Fibroblast of lung (primary cell): Measurements from ENCODE around the gene CRACR2A. TPM values are rescaled to one million over a fixed set of nuclear protein-coding genes. Genes with fewer than 3 reads are reported as not detected.

Source experiments
- DNase-seq, 2 donors: peaks; one replicate each; pipeline versions ENCODE4 v3.0.0 to v3.0.0-alpha.2; 2010; ENCODE audit warnings: low read depth in 2 of 2
- H2AFZ ChIP-seq: 2 replicates; pipeline ENCODE4 v1.5.1; 2012; ENCODE audit warnings: low read length, control low read depth, inconsistent platforms
- H3K27ac ChIP-seq: 2 replicates; pipeline ENCODE4 v1.5.1; 2011; ENCODE audit warnings: low read length, control low read depth; ENCODE audit not compliant: insufficient read depth
- H3K27me3 ChIP-seq: 2 replicates; pipeline ENCODE4 v1.5.1; 2011; ENCODE audit warnings: mild to moderate bottlenecking, low read length; ENCODE audit not compliant: control insufficient read depth, insufficient read depth
- H3K36me3 ChIP-seq: 2 replicates; pipeline ENCODE4 v1.5.1; 2011; ENCODE audit warnings: low read length; ENCODE audit not compliant: control insufficient read depth, insufficient read depth
- H3K4me1 ChIP-seq: 2 replicates; pipeline ENCODE4 v1.5.1; 2011; ENCODE audit warnings: low read length; ENCODE audit not compliant: control insufficient read depth, insufficient read depth; ENCODE audit errors: extremely low read depth
- H3K4me2 ChIP-seq: 2 replicates; pipeline ENCODE4 v1.5.1; 2011; ENCODE audit warnings: low read length, control low read depth; ENCODE audit not compliant: insufficient read depth; ENCODE audit errors: extremely low read depth
- H3K4me3 ChIP-seq, 4 experiments: fragments of 200-600 bp in 1 of 4; sonication (generic) in 1 of 4; replicated peaks in 1 of 4; 2 replicates each; pipeline ENCODE4 v1.5.1; 2011 to 2016; ENCODE audit warnings: low read length in 4 of 4, low read depth in 3 of 4, mild to moderate bottlenecking in 3 of 4, control low read depth in 2 of 4, inconsistent platforms in 1 of 4, mixed read lengths in 1 of 4; ENCODE audit not compliant: insufficient read depth in 1 of 4; ENCODE audit errors: control extremely low read depth in 1 of 4
- H3K79me2 ChIP-seq: 2 replicates; pipeline ENCODE4 v1.5.1; 2012; ENCODE audit warnings: mild to moderate bottlenecking, low read length, inconsistent platforms; ENCODE audit not compliant: control insufficient read depth, insufficient read depth
- H3K9ac ChIP-seq: 2 replicates; pipeline ENCODE4 v1.5.1; 2011; ENCODE audit warnings: mild to moderate bottlenecking, low read length, control low read depth; ENCODE audit not compliant: insufficient read depth
- H3K9me3 ChIP-seq: 2 replicates; pipeline ENCODE4 v1.5.1; 2012; ENCODE audit warnings: low read depth, low read length; ENCODE audit not compliant: control insufficient read depth, insufficient read depth
- H4K20me1 ChIP-seq: 2 replicates; pipeline ENCODE4 v1.5.1; 2011; ENCODE audit warnings: low read length; ENCODE audit not compliant: control insufficient read depth, insufficient read depth; ENCODE audit errors: extremely low read depth
- CTCF ChIP-seq, 2 donors: IDR thresholded peaks in 1 of 2; conservative IDR thresholded peaks in 1 of 2; 1 replicate in 1 of 2; 2 replicates in 1 of 2; pipeline ENCODE4 v1.5.1; 2011 to 2012; ENCODE audit warnings: low read length in 2 of 2, control low read depth in 1 of 2, inconsistent platforms in 1 of 2, low read depth in 1 of 2, mild to moderate bottlenecking in 1 of 2
- EZH2 ChIP-seq: IDR thresholded peaks from 2 replicates; pipeline ENCODE4 v1.5.1; 2012; ENCODE audit warnings: low read length, control low read depth, mild to moderate bottlenecking; ENCODE audit errors: missing control alignments
- polyA plus RNA-seq, 2 donors: library from polyadenylated mRNA; depleted of rRNA in 1 of 2; stranded (reverse) in 1 of 2; unstranded in 1 of 2; fragments of >200 nt; gene quantifications; 2 replicates each; pipeline ENCODE4 v1.2.1, GENCODE V29; 2011 to 2012; ENCODE audit warnings: missing spikeins in 1 of 2
- total RNA-seq: library from RNA; depleted of rRNA; stranded (reverse); fragments of >200 nt; gene quantifications from 2 replicates; pipeline ENCODE4 v1.2.1, GENCODE V29; 2014

CRACR2A gene
- total and polyA plus RNA-seq, 2 donors (not counting 1 experiment from before 2014, with no cell fraction given), result 5.8 to 5.9 TPM

DNA sequence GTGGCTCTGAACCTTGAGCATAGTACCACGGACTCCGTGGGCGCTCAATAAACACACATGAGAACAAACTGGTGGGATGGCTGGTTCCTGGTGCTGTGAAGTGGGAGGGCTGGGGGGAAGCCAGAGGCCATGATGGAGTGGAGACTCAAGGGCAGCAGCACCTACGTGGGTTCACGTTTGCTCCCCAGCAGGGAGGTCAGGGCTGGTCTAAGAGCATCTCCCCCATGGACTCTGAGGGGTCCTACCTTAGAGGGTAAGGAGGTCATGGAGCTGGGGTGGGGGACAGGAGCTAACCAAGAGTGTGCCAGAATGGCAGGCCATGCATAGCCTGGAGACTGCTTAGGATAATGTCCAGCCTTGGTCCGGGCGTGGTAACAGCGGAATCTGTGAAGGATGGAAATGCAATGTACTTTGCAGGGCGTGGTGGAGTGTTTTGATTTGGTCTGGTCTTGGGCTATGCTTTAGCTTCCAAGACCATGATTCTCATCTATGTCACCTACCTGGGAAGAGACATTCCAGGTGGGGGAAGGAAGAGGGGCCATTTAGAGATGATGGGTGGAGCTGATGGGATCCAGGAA is 158.9 kb downstream of the CRACR2A start:
- Histone ChIP-seq H3K27ac (no peak overlapping the region), H3K79me2 (no peaks in the 10 kb centered on the region), H3K27me3 (peaks cover 2% of the 10 kb centered on the region), H4K20me1 (no peaks in the 10 kb centered on the region), H3K9ac (no peak overlapping the region), H3K4me3 (no peak overlapping the region), H2AFZ (no peak overlapping the region), H3K4me2 (no peak overlapping the region), H3K4me1 (no peaks in the 10 kb centered on the region), H3K36me3 (no peaks in the 10 kb centered on the region), H3K9me3 (no peaks in the 10 kb centered on the region)
- DNase-seq, result no peak
- TF ChIP-seq EZH2, result no peak
- no peak for TF ChIP-seq CTCF (conservative IDR thresholded peaks at IDR 0.05 in 1 of 2, IDR thresholded peaks at IDR 0.05 in 1 of 2; ENCODE audit: low read depth in 1 of 2, low read length in 2 of 2)

DNA sequence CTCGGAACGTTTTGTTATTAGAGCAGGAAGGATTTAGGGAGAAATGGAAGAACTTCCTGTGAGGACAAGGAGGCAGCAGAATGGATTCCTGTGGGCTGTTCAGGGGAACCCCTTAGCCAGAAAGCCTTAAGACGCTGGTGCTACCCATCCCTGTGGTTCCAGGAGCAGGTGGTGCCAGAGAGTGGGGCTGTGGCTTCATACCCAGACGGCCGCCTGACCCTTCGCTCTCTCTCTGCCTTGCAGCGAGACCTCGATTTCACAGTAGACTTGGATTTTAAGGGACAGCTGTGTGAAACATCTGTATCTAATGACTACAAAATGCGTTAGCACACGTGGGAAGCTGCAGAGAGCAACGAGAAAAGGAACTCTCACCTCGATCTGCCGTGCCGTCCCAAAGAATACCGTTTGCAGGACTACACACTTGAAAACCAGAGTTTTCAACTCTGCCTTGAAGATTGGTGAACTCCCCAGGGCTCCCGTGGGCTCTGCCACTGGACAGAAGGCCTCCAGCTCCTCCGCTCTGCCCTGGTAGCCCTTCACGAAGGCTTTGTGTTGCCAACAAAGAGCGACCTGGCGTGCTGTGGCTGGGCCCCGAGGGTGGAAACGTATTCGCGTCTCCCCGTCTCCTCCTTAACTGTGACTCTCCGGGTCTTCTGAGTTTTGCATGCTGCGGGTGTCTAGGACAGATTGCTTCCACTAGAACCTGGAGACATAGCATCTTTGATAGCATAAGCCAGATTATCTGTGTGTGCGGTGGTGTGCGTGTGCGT is 159.9 kb downstream of the CRACR2A start:
- Histone ChIP-seq H3K9me3 (no peaks in the 10 kb centered on the region), H3K9ac (no peak overlapping the region), H3K79me2 (no peaks in the 10 kb centered on the region), H4K20me1 (no peaks in the 10 kb centered on the region), H3K36me3 (no peaks in the 10 kb centered on the region), H3K4me1 (no peaks in the 10 kb centered on the region), H3K27me3 (no peaks in the 10 kb centered on the region), H3K4me2 (no peak overlapping the region), H3K27ac (no peak overlapping the region), H3K4me3 (no peak overlapping the region), H2AFZ (no peak overlapping the region)
- TF ChIP-seq EZH2 (no peak), CTCF (conservative IDR thresholded peaks at IDR 0.05 in 1 of 2, IDR thresholded peaks at IDR 0.05 in 1 of 2; ENCODE audit: low read depth in 1 of 2, low read length in 2 of 2) (no peak)
- no peak for DNase-seq

- H3K4me3 ChIP-seq, result no peak overlapping the region
- no peaks in the 10 kb centered on the region for H3K79me2 ChIP-seq
- H3K27ac ChIP-seq, result no peak overlapping the region
- no peak overlapping the region for H3K9ac ChIP-seq
- no peaks in the 10 kb centered on the region for H3K36me3 ChIP-seq
- H2AFZ ChIP-seq, result no peak overlapping the region
- no peaks in the 10 kb centered on the region for H4K20me1 ChIP-seq
- H3K27me3 ChIP-seq, result no peaks in the 10 kb centered on the region
- H3K4me1 ChIP-seq, result no peaks in the 10 kb centered on the region
- no peak overlapping the region for H3K4me2 ChIP-seq
- no peaks in the 10 kb centered on the region for H3K9me3 ChIP-seq
- TF ChIP-seq EZH2 (no peak), CTCF (conservative IDR thresholded peaks at IDR 0.05 in 1 of 2, IDR thresholded peaks at IDR 0.05 in 1 of 2; ENCODE audit: low read depth in 1 of 2, low read length in 2 of 2) (no peak)
- no peak for DNase-seq
Observed at GRCh38 chr12:3589745-3590144, 163.2 kb downstream of the CRACR2A start.
